K562 (cell line): ENCODE data around the gene ZFP36. TPM values are rescaled to one million over a fixed set of nuclear protein-coding genes. Genes with fewer than 3 reads are reported as not detected.

Experiments used
- BCOR ChIP-seq: fragments of 450-650 bp; IDR thresholded peaks from 2 replicates; pipeline ENCODE4 v1.6.1; 2016
- CHAMP1 ChIP-seq: fragments of 450-650 bp; IDR thresholded peaks from 2 replicates; pipeline ENCODE4 v1.6.1; 2016; ENCODE audit warnings: mild to moderate bottlenecking
- CREB5 ChIP-seq: fragments of 250-450 bp; sonication (Bioruptor Pico); IDR thresholded peaks from 2 replicates; pipeline ENCODE4 v1.5.0; 2020; ENCODE audit warnings: mild to moderate bottlenecking
- ERF ChIP-seq: fragments of 450-650 bp; formaldehyde crosslinking; IDR thresholded peaks from 2 replicates; pipeline ENCODE4 v1.4.0; 2020; ENCODE audit warnings: mild to moderate bottlenecking, mixed read lengths
- HNRNPK ChIP-seq: fragments of 200-400 bp; formaldehyde crosslinking; IDR thresholded peaks from one replicate; pipeline ENCODE4 v1.6.1; 2018; ENCODE audit warnings: mild to moderate bottlenecking, low read depth, low read length; ENCODE audit not compliant: poor library complexity, severe bottlenecking
- KDM5B ChIP-seq: fragments of 200-600 bp; sonication (generic); IDR thresholded peaks from 2 replicates; pipeline ENCODE4 v1.6.1; 2012; ENCODE audit warnings: low read depth, mild to moderate bottlenecking, moderate library complexity, low read length, control low read depth, inconsistent platforms; ENCODE audit not compliant: insufficient replicate concordance
- MCM2 ChIP-seq: fragments of 450-650 bp; IDR thresholded peaks from 2 replicates; pipeline ENCODE4 v1.6.1; 2017; ENCODE audit warnings: low read depth, mild to moderate bottlenecking
- NRF1 ChIP-seq, 2 experiments: fragments of 450-650 bp; IDR thresholded peaks in 1 of 2; conservative IDR thresholded peaks in 1 of 2; 2 replicates each; pipeline ENCODE4 v1.6.1; 2014; ENCODE audit warnings: mild to moderate bottlenecking in 2 of 2
- SIX5 ChIP-seq, 2 experiments: IDR thresholded peaks; 2 replicates each; pipeline ENCODE4 v1.6.1; 2011; ENCODE audit warnings: low read length in 2 of 2, borderline replicate concordance in 1 of 2, low read depth in 1 of 2, mild to moderate bottlenecking in 1 of 2, moderate library complexity in 1 of 2; ENCODE audit not compliant: insufficient read depth in 1 of 2
- SLC30A9 ChIP-seq: fragments of 250-450 bp; sonication (Bioruptor Pico); IDR thresholded peaks from 2 replicates; pipeline ENCODE4 v1.8.0; 2022; ENCODE audit warnings: mild to moderate bottlenecking, moderate library complexity
- STAG1 ChIP-seq: sonication (generic); formaldehyde crosslinking; IDR thresholded peaks from 2 replicates; pipeline ENCODE4 v1.5.0; 2020; ENCODE audit warnings: missing genetic modification reagents, borderline replicate concordance
- STAT5A ChIP-seq: IDR thresholded peaks from 2 replicates; pipeline ENCODE4 v1.6.1; 2012; ENCODE audit warnings: low read length, inconsistent platforms, borderline replicate concordance
- TCF15 ChIP-seq: fragments of 250-450 bp; sonication (Bioruptor Pico); IDR thresholded peaks from 2 replicates; pipeline ENCODE4 v1.8.0; 2022; ENCODE audit warnings: moderate library complexity, mild to moderate bottlenecking, inconsistent platforms
- TSC22D4 ChIP-seq: fragments of 450-650 bp; IDR thresholded peaks from 2 replicates; pipeline ENCODE4 v1.6.1; 2016; ENCODE audit warnings: missing genetic modification characterization, missing biosample characterization, control low read depth
- ZBTB49 ChIP-seq: sonication (generic); formaldehyde crosslinking; IDR thresholded peaks from 2 replicates; pipeline ENCODE4 v1.8.0; 2022; ENCODE audit warnings: missing genetic modification reagents, mild to moderate bottlenecking, borderline replicate concordance
- ZNF24 ChIP-seq: fragments of 450-650 bp; IDR thresholded peaks from 2 replicates; pipeline ENCODE4 v1.6.1; 2016
- ZNF324 ChIP-seq: fragments of 250-450 bp; sonication (Bioruptor Pico); IDR thresholded peaks from 2 replicates; pipeline ENCODE4 v1.4.0; 2020; ENCODE audit warnings: mild to moderate bottlenecking
- polyA plus RNA-seq, 8 experiments: library from polyadenylated mRNA; depleted of rRNA in 4 of 8; stranded (reverse) in 5 of 8; unstranded in 3 of 8; fragments of >200 nt; fragmentation: Nextera tagmentation in 2 of 8; fragmentation: Illumina TruSeq in 1 of 8; extraction: Ambion mirVana in 2 of 8; extraction: Trizol in 1 of 8; gene quantifications; 2 replicates each; pipeline versions ENCODE4 v1.2.1 to v1.2.3, GENCODE V29; 2011 to 2014; ENCODE audit warnings: inconsistent platforms in 1 of 8, missing spikeins in 1 of 8
- total RNA-seq, 7 experiments: library from RNA; depleted of rRNA in 6 of 7; stranded (reverse); fragments of >200 nt in 6 of 7; fragmentation: Illumina TruSeq in 2 of 7; extraction: Trizol in 2 of 7; gene quantifications; 2 replicates each; pipeline versions ENCODE4 v1.2.1 to v1.2.3, GENCODE V29; 2011 to 2021; ENCODE audit warnings: low replicate concordance in 1 of 7

The ZFP36 gene
- total and polyA plus RNA-seq, 9 of the 15 experiments (the other 6 are each of a cell fraction or from before 2014, with no cell fraction given), result 1.0 to 20.1 (median 3.5) TPM

- TF ChIP-seq CHAMP1, result no peak
- TF ChIP-seq ZNF324 (CRISPR knock-in tag), result no peak
- no peak for TF ChIP-seq TCF15 (CRISPR knock-in tag)
- TF ChIP-seq HNRNPK, result no peak
- no peak for TF ChIP-seq MCM2
- TF ChIP-seq SIX5 (IDR thresholded peaks at IDR 0.05; ENCODE audit: borderline replicate concordance in 1 of 2, insufficient read depth in 1 of 2, low read depth in 1 of 2, low read length in 2 of 2), result peak; percentile 56 to 61; a peak in 3 of 4 replicates
- no peak for TF ChIP-seq TSC22D4 (tag)
- peak; percentile 61 to 68 for TF ChIP-seq NRF1 (conservative IDR thresholded peaks at IDR 0.05 in 1 of 2, IDR thresholded peaks at IDR 0.05 in 1 of 2)
- TF ChIP-seq CREB5 (CRISPR knock-in tag), result no peak
- TF ChIP-seq ZNF24, result no peak
- TF ChIP-seq STAG1 (CRISPR knock-in tag), result no peak
- TF ChIP-seq BCOR, result peak; percentile 96
- TF ChIP-seq STAT5A, result no peak
- TF ChIP-seq SLC30A9 (CRISPR knock-in tag), result no peak
- TF ChIP-seq ERF (CRISPR knock-in tag), result no peak
- TF ChIP-seq ZBTB49 (CRISPR knock-in tag), result no peak
- TF ChIP-seq KDM5B, result peak; percentile 82
These were observed 38.8 kb downstream of the ZFP36 start, which contains the start of gene SUPT5H (continued) for GRCh38 chr19:39445196-39446111.
